Fibroblast of mammary gland (primary cell): ENCODE results near the gene ARMC12.

Source experiments
- DNase-seq: peaks from one replicate; pipeline ENCODE4 v3.0.0-alpha.2; 2010; ENCODE audit warnings: low read depth
- H3K4me3 ChIP-seq: 2 replicates; pipeline ENCODE4 v1.5.1; 2011; ENCODE audit warnings: low read depth, mild to moderate bottlenecking, low read length, moderate library complexity; ENCODE audit not compliant: control insufficient read depth
- TF ChIP-seq, protein P1 (sequence below): conservative IDR thresholded peaks from 2 replicates; pipeline ENCODE4 v1.5.1; 2011; ENCODE audit warnings: low read depth, low read length, inconsistent platforms; ENCODE audit not compliant: control insufficient read depth, insufficient read depth

ARMC12 gene

DNA sequence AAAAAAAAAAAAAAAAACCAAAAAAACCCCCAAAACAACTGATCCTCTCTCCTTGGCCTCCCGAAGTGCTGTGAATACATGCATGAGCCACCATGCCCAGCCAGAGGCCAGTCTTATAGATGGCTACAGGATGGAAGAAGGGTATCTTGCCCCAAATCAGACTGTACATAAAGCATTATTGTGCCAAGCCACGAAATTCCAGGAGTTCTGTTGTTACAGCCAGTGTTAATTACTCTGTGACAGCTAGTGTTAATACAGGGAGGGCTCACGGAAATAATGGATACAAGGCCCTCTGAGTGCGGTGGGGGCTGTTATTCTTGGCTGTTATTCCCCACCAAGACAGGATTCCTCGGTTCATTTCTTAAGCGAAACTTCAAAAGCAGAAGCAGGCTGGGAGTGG, 38.2 kb downstream of the ARMC12 start:
- TF ChIP-seq, protein P1, sequence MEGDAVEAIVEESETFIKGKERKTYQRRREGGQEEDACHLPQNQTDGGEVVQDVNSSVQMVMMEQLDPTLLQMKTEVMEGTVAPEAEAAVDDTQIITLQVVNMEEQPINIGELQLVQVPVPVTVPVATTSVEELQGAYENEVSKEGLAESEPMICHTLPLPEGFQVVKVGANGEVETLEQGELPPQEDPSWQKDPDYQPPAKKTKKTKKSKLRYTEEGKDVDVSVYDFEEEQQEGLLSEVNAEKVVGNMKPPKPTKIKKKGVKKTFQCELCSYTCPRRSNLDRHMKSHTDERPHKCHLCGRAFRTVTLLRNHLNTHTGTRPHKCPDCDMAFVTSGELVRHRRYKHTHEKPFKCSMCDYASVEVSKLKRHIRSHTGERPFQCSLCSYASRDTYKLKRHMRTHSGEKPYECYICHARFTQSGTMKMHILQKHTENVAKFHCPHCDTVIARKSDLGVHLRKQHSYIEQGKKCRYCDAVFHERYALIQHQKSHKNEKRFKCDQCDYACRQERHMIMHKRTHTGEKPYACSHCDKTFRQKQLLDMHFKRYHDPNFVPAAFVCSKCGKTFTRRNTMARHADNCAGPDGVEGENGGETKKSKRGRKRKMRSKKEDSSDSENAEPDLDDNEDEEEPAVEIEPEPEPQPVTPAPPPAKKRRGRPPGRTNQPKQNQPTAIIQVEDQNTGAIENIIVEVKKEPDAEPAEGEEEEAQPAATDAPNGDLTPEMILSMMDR = no peak
- no peak overlapping the region for H3K4me3 ChIP-seq
- DNase-seq = no peak

DNA sequence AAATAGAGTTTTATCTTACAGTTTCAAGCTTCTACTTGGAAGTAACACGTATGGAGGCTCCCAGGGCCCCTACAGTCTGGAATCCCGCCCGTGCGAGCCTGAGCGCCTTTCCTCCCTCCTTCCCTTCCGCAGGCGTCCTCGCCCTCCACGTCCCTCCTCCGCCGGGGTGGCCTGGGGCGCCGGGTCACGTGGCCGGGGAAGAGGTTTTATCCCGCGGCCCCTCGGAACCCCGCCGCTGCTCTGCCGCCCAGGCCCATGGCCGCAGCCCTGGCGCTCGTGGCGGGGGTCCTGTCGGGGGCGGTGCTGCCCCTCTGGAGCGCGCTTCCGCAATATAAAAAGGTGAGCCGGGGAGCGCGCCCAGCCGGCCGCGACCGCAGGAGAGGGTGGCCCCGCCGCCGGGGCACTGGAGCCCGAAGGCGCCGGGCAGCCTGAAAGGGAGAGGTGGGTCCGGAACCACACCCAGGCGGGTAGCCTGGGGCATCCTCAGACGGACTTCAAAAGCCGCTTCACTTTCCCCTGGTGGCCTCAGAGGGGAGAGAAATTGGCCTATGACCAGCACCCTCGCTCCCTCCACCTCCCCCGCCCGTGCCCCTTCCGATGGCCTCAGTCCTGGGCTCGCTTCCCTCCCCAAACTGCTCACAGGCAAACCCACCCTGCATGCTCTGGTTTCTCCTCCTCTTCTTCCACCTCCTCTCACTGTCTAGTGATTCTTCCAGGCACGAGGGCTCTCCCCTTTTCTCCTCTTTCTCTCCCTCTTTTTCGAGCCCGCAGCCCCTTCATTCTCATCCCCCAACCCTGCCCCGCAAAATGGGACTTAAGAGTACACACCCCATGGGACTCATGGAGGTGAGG, 39.8 kb downstream of the ARMC12 start, which contains the start of gene CLPSL2:
Gene CLPSL2, plus strand, starts transcription at position 235 of the 852 bp plus-strand sequence. Its CDS starts 21 bp downstream, at position 256.
- DNase-seq = no peak
- TF ChIP-seq, protein P1 = no peak
- H3K4me3 ChIP-seq = peak within 1 kb of the TSS; percentile 15

DNA sequence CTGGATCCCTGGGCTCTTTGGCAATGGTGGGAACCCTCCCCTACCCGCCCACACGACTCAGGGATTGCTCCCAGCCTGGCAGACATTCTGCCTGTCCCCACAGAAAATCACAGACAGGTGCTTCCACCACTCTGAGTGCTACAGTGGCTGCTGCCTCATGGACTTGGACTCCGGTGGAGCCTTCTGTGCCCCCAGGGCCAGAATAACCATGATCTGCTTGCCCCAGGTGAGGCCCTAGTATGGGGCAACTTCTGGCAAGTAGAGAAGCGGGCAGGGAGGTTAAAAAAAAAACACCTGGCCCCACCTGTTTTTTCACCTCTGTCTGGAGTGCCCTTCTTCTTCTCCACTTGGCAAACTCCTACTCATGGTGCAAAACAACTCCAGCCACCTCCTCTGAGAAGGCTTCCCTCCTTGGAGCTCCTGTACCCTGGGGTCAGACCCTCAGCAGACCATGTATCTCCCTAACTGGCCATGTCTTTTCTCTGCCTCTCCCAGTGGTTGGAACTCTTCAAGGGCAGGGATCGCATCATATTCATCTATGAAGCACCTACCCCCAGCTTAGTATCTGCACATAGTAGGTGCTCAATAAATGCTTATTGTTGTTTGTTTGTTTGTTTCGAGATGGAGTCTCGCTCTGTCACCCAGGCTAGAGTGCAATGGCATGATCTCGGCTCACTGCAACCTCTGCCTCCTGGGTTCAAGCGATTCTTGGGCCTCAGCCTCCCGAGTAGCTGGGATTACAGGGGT, 40.7 kb downstream of the ARMC12 start:
- TF ChIP-seq, protein P1 = no peak
- no peak for DNase-seq
- no peak overlapping the region for H3K4me3 ChIP-seq

DNA sequence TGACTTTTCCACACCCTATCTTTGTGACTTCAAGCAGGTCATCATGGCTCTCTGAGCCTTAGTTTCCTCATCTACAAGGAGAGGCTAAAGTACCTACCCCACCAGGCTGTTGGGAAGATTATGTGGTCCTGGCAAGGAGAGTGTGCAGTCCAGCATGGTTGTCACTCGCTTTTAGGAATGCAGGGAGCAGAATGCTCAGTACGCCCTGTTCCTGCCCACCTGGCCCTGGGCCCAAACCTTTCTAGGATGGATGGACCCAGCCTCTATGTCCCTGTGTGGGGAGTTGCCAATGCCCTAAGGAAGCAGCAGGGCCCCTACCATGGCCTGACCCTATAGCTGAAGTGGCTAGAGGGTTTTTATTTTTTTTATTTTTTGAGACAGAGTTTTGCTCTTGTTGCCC, 41.6 kb downstream of the ARMC12 start:
- TF ChIP-seq, protein P1 = no peak
- no peak overlapping the region for H3K4me3 ChIP-seq

DNA sequence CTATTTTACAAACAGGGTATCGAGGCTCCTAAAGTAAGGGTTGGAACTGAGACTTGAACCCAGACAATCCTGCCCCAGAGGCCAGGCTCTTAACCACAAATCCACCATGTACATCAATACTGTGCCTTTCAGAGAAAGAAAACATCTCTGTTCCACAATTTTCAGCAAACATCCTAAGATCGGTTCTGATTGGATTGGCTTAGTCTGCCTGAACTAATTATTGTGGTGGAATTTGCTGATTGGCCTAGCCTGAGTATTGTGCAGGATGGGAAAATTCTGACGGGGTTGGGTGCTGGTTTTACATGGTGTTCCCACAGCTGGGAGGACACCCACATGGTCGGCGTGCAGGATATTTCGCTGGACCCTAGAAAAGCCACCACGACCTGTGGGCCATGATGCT, 43.9 kb downstream of the ARMC12 start, which contains the start of gene CLPSL1:
Gene CLPSL1, plus strand, starts transcription at position 301 of the 400 bp plus-strand sequence. Its CDS starts 92 bp downstream, at position 393.
- no peak for DNase-seq
- TF ChIP-seq, protein P1 = no peak
- H3K4me3 ChIP-seq = no peak within 1 kb of the TSS

More for the DNA sequence above, 41.6 kb downstream of the ARMC12 start:
- no peak for DNase-seq

DNA sequence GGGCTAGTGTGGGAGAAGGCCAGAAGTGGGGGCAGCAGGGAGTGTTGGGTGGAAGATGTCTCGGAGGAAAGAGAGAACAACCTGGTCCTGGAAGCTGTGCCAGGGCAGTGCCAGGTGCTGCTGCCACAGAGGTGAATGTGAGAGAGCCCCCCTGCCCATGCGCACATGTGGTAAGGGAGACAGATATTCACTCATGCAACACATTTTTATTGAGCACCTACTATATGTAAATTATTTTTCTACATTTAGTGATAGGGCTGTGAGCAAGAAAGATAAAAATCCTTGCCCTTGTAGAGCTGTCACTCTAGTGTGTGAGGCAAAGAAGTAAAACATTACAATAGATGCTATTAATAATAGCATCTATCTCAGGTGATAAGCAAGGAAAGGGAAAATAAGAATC, 44.5 kb downstream of the ARMC12 start:
- no peak for DNase-seq
- TF ChIP-seq, protein P1 = no peak
- H3K4me3 ChIP-seq = no peak overlapping the region
